Stimulated activated CD4-positive, alpha-beta T cell treated with anti-CD3 and anti-CD28 coated beads, Interleukin-4, amount 100 ng/mL, for 1 hour (primary cell): ENCODE data around the gene ASCC2.

ENCODE experiments used
- DNase-seq: peaks from one replicate; pipeline ENCODE4 v3.0.0-alpha.2; 2020

The ASCC2 gene

DNA sequence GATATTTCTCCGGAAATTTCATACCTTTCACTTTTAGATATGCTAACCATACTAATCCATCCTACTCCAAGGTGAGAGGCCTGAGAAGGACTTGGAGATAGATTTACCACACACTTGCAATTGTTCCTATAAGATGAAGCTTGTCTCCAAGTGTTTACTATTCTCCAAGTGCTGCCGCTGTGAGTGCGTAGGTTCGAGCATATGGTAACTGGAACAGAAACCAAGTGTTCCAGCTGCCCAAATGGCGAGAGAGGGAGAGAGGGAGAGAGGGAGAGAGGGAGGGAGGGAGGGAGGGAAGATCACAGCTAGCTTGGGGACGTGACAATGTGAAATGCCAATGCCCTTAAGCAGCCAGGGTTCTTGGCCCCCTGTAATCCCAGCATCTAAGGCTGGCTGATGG lies 21.5 kb downstream of the ASCC2 start:
- no peak for DNase-seq

GRCh38 chr22:29816128-29816527 lies 21.9 kb downstream of the ASCC2 start:
- no peak for DNase-seq

DNA sequence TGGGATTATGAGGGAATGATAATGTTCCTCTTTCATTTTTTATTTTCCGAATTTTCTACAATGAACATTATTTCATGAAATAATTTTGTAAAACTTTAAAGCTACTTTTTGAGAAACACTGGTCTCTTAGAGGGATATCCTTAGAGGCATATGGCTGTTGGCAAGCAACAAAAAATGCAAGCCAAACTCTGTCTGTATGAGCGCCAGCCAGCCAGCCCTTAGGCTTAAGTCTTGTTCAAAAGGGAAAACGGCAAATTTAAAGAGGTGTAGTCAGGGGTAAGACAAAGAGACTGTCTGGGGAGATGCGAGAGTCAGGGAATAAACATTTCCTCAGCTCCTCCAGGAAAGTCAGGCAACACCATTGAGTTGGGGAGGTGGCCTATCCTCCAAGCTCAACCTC lies 22.5 kb downstream of the ASCC2 start:
- no peak for DNase-seq

- DNase-seq: no peak
Measured at GRCh38 chr22:29814003-29814402, 24.1 kb downstream of the ASCC2 start.

DNA sequence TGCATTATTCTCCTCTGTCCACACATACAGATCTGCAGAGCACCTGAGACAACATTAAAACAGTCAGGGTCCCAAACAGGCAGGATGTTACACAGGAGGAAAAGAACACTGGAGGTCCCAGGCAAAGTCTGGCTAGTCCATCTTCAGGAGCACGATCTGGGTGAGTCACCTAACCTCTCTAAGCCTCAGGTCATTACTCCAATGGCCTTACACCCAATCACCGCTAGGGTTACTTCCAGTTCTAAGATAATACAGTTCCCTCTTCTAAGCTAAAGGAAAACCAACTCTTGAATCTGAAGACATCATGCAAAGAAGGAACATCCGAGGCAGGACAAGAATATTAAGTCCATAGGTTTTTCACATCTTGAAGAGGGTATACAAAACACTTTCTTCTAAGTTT lies 24.5 kb downstream of the ASCC2 start:
- no peak for DNase-seq

GRCh38 chr22:29813126-29813525 lies 24.9 kb downstream of the ASCC2 start:
- no peak for DNase-seq

- no peak for DNase-seq
Measured at GRCh38 chr22:29811377-29811776, 26.7 kb downstream of the ASCC2 start.

DNA sequence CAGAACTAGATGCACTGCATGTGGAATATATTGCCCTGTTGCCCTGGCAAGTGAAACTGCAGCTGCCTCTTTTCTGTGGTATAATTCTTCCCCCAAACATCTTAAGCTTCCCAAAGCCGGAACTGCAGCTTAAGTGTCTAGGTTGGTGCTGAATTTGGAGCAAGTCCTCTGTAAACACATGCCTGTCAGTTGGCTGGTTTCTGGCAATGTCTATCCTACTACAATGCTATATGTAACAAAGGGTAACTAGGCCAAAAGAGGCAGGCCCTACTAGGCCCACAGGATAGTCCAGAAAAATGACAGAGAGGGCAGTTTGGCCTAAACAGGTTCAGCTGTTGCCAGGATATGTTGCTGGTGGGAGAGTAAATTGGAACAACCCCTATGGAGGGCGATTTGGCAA lies 27.9 kb downstream of the ASCC2 start:
- DNase-seq: no peak

DNA sequence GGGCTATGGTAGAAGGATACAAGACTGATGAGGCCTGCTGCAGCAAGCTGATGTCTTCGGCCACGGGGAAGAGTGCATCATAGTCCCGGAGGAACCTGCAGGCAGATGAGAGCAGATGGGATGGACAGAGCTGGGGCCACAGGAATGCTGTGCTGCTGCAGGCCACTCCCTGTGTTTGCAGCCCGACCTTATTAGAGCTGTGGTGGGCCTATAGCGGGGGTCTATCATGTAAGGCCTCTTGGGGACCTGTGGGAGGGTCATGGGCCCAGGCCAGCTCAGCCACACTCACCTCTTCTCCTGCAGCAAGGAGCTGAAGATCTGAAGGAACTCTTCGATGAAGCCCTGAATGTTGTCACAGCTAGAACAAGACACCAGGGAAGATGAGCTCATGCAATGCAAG lies 31.9 kb downstream of the ASCC2 start:
- no peak for DNase-seq

DNA sequence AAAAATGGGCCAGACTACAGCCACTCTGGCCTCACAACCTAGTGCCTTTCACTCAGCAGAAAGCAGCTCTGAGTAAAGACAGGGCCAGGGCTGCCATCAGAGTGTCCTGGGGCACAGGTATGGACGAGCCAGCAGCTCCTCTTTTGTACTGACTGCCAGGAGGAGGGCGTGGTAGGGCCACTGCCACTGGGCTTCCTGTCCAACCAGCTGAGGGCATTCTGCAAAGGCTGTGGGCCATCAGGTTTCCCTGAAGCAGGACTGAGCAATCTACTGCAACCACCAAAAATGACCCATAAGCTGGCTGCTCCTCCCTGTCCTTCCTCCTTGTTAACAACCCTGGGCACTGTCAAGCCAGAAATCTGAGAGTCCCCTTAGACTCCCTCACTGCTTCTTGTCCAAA lies 33.1 kb downstream of the ASCC2 start:
- DNase-seq: no peak

DNA sequence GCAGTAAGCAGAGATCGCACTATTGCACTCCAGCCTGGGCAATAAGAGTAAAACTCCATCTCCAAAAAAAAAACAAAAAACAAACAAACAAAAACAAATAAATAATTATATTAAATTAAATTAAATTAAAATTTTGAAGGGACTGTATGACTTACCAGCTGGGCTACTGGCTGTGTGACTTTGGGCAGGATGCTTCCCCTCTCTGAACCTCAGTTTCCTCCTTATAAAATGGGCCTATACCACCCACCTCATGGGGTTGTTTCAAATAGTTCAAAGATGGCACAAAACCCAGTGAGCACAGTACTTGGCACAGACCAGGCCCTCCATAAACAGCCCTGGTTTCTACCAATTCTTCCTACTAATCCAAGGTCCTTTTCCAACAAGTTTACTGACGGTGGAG lies 34.9 kb downstream of the ASCC2 start:
- no peak for DNase-seq

GRCh38 chr22:29801796-29802195 lies 36.3 kb downstream of the ASCC2 start:
- no peak for DNase-seq

DNA sequence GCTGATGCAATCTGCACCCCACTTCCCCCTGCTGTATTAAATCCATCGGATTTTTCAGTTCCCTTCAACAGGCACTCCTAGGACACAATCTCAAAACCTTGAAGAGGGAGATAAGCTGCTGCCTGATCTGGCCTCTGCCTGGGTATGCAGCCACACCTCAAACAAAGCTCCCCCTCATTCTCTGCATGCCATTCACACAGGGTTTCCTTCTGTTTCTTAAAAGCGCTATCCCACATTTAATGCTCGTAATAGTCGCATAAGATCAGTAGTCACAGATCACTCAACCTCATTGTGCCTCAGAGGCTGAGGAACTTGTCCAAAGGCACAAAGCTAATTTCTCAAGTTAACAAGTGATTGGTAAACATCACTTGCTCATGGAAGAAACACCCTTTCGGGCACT lies 36.9 kb downstream of the ASCC2 start:
- DNase-seq: no peak

DNA sequence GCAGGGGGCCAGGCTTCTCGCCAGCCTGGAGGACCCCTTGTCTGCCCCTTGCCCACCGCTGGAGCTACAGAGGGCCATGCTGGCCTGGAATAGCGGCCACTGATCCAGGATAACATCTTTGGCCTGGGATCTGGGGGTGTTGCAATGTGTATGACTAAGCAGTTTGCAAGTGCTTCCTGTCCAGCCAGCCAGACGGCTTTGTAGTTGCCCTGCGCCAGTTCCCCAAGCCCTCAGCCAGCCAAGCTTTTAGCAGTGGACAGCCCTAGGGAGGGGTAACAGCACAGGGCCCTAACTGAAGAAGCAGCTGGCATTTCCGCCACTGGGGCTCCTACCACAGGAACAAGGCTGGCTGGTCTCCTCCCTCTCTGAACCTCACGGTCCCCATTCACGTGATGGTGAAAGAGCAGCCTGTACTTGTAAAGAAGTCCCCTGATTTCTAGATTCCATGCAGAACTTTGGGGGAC lies 38.8 kb downstream of the ASCC2 start:
- no peak for DNase-seq

GRCh38 chr22:29798801-29799200 lies 39.3 kb downstream of the ASCC2 start:
- no peak for DNase-seq

- no peak for DNase-seq
Measured at GRCh38 chr22:29798318-29798717, 39.8 kb downstream of the ASCC2 start.

DNA sequence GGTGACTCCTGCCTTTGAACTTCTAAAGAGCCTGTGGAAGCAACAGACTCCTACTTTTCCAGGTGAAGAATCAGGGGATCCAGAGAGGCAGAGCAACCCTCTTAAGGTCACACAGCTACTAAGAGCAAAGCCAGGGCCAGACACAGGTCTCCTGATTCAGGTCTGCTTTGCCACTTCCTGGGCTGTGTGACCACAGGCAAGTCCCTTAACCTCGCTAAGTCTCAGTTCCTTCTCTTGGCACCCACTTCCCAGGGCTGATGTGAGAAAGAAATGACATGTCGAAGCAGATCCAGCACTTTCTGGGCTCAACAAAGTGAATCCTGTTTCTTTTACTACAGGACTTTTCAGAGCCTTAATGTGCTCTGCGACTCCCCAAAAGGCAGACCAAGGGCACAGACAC lies 40.7 kb downstream of the ASCC2 start:
- no peak for DNase-seq

- no peak for DNase-seq
Measured at GRCh38 chr22:29795663-29796062, 42.4 kb downstream of the ASCC2 start.

DNA sequence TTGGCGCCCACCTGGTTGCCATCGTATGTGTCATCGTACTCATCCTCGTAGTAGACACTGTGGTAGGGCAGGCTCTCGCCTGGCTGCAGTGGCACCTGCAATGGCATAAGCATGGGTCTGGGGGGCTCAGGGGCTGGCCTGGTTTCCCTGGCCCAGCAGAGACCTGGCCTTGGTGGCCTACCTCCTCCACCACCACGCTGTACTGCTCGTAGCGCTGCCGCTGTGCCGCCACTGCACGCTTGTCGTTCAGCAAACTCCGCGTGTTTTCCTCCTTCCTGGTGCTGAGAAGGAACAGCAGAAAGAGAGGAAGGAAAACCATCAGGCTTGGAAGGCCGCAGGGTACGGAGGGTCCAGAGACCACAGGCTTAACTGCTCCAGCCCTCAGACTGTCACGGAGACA lies 44.7 kb downstream of the ASCC2 start:
- DNase-seq: no peak

- no peak for DNase-seq
Measured at GRCh38 chr22:29790061-29790460, 48.0 kb downstream of the ASCC2 start.

DNA sequence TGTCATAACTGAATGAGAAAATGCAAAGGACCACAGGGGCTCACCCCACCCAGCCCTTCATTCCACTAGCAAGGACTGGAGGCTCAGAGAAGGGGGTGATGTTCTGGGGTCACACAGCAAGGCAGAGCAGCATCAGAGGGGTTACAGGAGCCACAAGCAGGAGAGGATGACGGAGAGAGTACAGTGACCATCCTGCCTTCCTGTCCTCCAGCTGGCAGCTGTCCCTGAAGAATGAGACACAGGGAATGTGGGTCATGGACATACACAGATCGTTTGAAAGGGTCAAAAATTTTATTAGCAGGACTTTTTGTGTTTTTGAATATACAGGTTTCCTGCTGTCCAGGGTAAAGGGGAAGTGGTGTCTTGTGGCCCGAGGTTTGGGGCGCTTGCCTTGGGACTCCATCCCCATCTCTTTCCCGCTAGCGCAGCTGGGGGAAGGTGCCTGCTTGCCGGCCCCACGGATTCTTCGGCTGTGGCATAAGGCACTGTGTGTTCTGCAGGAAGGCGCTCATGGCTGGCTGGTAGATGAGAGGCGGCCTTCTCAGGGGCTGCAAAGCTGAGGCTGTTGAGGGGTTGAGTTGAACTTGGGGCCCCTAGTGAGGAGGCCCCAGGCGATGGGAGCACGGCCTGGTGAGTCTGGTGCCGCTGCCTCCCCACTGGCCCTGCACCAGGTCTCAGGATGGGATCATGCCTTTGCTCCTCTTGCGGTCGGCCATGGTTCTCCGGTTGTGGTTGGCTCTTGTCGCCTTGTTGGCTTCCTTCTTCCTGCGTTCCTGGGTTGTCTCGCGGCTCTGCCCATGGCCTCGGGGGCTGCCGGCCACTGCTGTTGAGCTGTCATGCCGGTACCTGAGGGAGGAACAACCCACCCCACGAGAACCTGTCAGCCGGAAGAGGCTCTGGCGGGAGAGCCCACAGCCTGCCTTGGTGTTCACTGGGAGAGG lies 49.5 kb downstream of the ASCC2 start:
- DNase-seq: no peak

GRCh38 chr22:29787371-29787980 lies 50.6 kb downstream of the ASCC2 start:
- DNase-seq: no peak

DNA sequence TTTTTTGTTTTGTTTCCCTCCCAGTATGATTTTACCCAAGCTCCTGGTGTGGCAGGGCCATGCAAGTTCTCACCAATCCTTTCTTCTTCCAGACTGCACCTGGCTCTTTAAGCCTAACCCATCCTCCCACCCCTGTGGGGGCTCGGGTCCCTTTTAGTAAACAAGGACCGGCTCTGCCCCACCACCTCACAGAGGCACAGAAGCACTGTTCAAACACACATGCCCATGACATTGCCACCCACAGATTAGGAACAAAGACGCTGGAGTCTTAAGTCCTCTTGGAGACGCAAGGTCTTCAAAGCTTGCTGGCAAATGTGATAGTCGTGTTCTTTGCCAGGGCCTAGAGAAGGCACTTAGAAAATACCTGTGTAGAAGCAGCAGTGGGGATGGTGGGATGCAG lies 52.0 kb downstream of the ASCC2 start:
- DNase-seq: no peak
